ENCODE results near the gene RPL18. TPM values are rescaled to one million over a fixed set of nuclear protein-coding genes. Genes with fewer than 3 reads are reported as not detected.
A peak's percentile ranks its signal among the peaks of the same experiment; 100 is the strongest.

The RPL18 gene
- total and polyA plus RNA-seq, 9 of the 15 experiments (the other 6 are each of a cell fraction or from before 2014, with no cell fraction given): 312 to 2,635 (median 1,653) TPM

GRCh38 chr19:48639483-48640375, 20.8 kb upstream of the RPL18 start:
- DNase-seq (ENCODE audit: extremely low read depth in 1 of 4, low spot score in 3 of 4): peak; percentile 54 to 81 (median 61)
- WGBS (ENCODE audit: insufficient coverage, low coverage, missing lambda C conversion rate): 2% methylated on average over 31 of the region's 33 CpGs
- intact Hi-C loops (cut with micrococcal nuclease): no loop called here
- Histone ChIP-seq H3K36me3 (ENCODE audit: control insufficient read depth, insufficient read depth, low read length) (no peaks in the 10 kb centered on the region), H4K20me1 (replicated peaks; ENCODE audit: control insufficient read depth, insufficient read depth, low read length) (0 out of 2 replicates have a peak, but pooled peaks cover 4% of the 10 kb centered on the region), H2AFZ (ENCODE audit: low read depth, low read length) (peak overlapping the region; percentile 93), H3K4me1 (replicated peaks in 1 of 2; ENCODE audit: control insufficient read depth in 2 of 2, insufficient read depth in 2 of 2, low read length in 2 of 2) (peaks cover 30 to 56% of the 10 kb centered on the region in 2 experiments), H3K9me3 (replicated peaks; ENCODE audit: control insufficient read depth, insufficient read depth, low read depth, low read length) (no peaks in the 10 kb centered on the region), H3K27ac (ENCODE audit: extremely low read depth, low read depth, low read length) (peak overlapping the region; percentile 91), H3K27me3 (ENCODE audit: control insufficient read depth in 2 of 2, insufficient read depth in 2 of 2, low read length in 2 of 2) (no peaks in the 10 kb centered on the region), H3K9ac (ENCODE audit: insufficient read depth in 1 of 2, low read depth in 2 of 2, low read length in 2 of 2) (peak overlapping the region; percentile 78 to 94), H3K79me2 (ENCODE audit: control insufficient read depth, insufficient read depth, low read length) (peaks cover 27% of the 10 kb centered on the region; the same call in 2 of the 3 replicates), H3K4me2 (ENCODE audit: insufficient read depth, low read length) (peak overlapping the region; percentile 100), H3K9me1 (ENCODE audit: control insufficient read depth, insufficient read depth, low read length) (no peaks in the 10 kb centered on the region), H3K4me3 (peak overlapping the region; percentile 51)
- ATAC-seq: peak; percentile 7
- POLR2A ChIA-PET: interaction anchor here (0.6 to 1.6 kb wide), 9 partner anchors 8 to 354 kb away, joined by 3 to 7 read pairs (median 3); partner anchors contain the start of genes RPL18, RUVBL2 and SPHK2
- CTCF ChIA-PET (ENCODE audit: low intra/inter-chr PET ratio): interaction anchor here (0.7 kb wide), 1 partner anchor 145 kb away, joined by 3 read pairs; no protein-coding TSS in a partner anchor
- BruUV-seq (replicated peaks): TSS peak; percentile 76
- in situ Hi-C loops (cut with MboI): loop anchor here (5.0 to 10.0 kb wide), 2 partner anchors 198 to 335 kb away; partner anchors contain the start of gene HSD17B14
- FAIRE-seq: peak; percentile 64
- TF ChIP-seq ZNF511 (CRISPR knock-in tag; IDR thresholded peaks at IDR 0.05) (0 out of 2 replicates have a peak, but pooled peaks have one; percentile 23), TFAP4 (CRISPR knock-in tag; IDR thresholded peaks at IDR 0.05; ENCODE audit: borderline replicate concordance) (peak; percentile 62; the same call in 1 of the 2 replicates), FIP1L1 (IDR thresholded peaks at IDR 0.05; ENCODE audit: low read depth, low read length, poor library complexity, severe bottlenecking) (no peak), FOS (IDR thresholded peaks at IDR 0.05; ENCODE audit: extremely low read depth, insufficient read length) (no peak), CCAR2 (IDR thresholded peaks at IDR 0.05; ENCODE audit: low read depth, low read length) (no peak), ZNF217 (CRISPR knock-in tag; IDR thresholded peaks at IDR 0.05) (no peak), CC2D1A (IDR thresholded peaks at IDR 0.05) (no peak), SMAD4 (CRISPR knock-in tag; conservative IDR thresholded peaks at IDR 0.05) (0 out of 2 replicates have a peak, but pooled peaks have one; percentile 29), IRF1 (CRISPR knock-in tag; IDR thresholded peaks at IDR 0.05; ENCODE audit: borderline replicate concordance) (no peak), ZNF766 (CRISPR knock-in tag; conservative IDR thresholded peaks at IDR 0.05) (no peak), ZNF277 (CRISPR knock-in tag; IDR thresholded peaks at IDR 0.05; ENCODE audit: borderline replicate concordance) (no peak), TAF7 (tag; IDR thresholded peaks at IDR 0.05) (no peak), TEAD1 (CRISPR knock-in tag; IDR thresholded peaks at IDR 0.05) (0 out of 4 replicates have a peak, but pooled peaks of 1 of the 2 experiments have one; percentile 28), ESRRB (CRISPR knock-in tag; IDR thresholded peaks at IDR 0.05; ENCODE audit: borderline replicate concordance) (no peak)

Measured in K562 (cell line).